GM12891 (cell line): Measurements from ENCODE around the gene MRPL3.

ENCODE experiments used
- DNase-seq: peaks from one replicate; pipeline ENCODE4 v3.0.0; 2011; ENCODE audit warnings: low spot score; ENCODE audit not compliant: insufficient read length
- FAIRE-seq: peaks from 2 replicates; lab custom pipeline; 2011; peaks lifted over from hg19 to GRCh38; lab: Jason Lieb, UNC
- PAX5 ChIP-seq: IDR thresholded peaks from 2 replicates; pipeline ENCODE4 v1.6.1; 2011; ENCODE audit warnings: low read length, moderate library complexity, mild to moderate bottlenecking; ENCODE audit not compliant: insufficient read depth, severe bottlenecking
- POLR2A ChIP-seq: IDR thresholded peaks from 2 replicates; pipeline ENCODE4 v1.6.1; 2011; ENCODE audit warnings: low read depth, low read length, control low read depth
- POLR2AphosphoS5 ChIP-seq: IDR thresholded peaks from 2 replicates; pipeline ENCODE4 v1.6.1; 2011; ENCODE audit warnings: low read depth, low read length, control low read depth
- POU2F2 ChIP-seq: IDR thresholded peaks from 2 replicates; pipeline ENCODE4 v1.6.1; 2011; ENCODE audit warnings: low read depth, mild to moderate bottlenecking, control low read depth, low read length, moderate library complexity
- SPI1 ChIP-seq: IDR thresholded peaks from 2 replicates; pipeline ENCODE4 v1.6.1; 2011; ENCODE audit warnings: low read depth, low read length, control low read depth
- TAF1 ChIP-seq: IDR thresholded peaks from 2 replicates; pipeline ENCODE4 v1.6.1; 2011; ENCODE audit warnings: low read depth, low read length, control low read depth

The MRPL3 gene

GRCh38 chr3:131474115-131474514, 28.7 kb downstream of the MRPL3 start:
- no peak for FAIRE-seq

GRCh38 chr3:131470377-131470776, 32.4 kb downstream of the MRPL3 start:
- TF ChIP-seq POLR2A (no peak), PAX5 (no peak), POLR2AphosphoS5 (no peak), SPI1 (no peak), POU2F2 (no peak), TAF1 (no peak)
- no peak for DNase-seq
- FAIRE-seq, result peak; percentile 23

More at GRCh38 chr3:131474115-131474514, 28.7 kb downstream of the MRPL3 start:
- DNase-seq, result no peak
- TF ChIP-seq POLR2AphosphoS5 (no peak), SPI1 (no peak), POLR2A (no peak), PAX5 (no peak), POU2F2 (no peak), TAF1 (no peak)

- no peak for DNase-seq
- TF ChIP-seq PAX5, result no peak
- no peak for TF ChIP-seq POLR2A
- TF ChIP-seq POLR2AphosphoS5, result no peak
- no peak for TF ChIP-seq TAF1
- no peak for TF ChIP-seq POU2F2
- no peak for TF ChIP-seq SPI1
- FAIRE-seq, result peak; percentile 69
Measured at GRCh38 chr3:131458653-131459052, 44.1 kb downstream of the MRPL3 start.

DNA sequence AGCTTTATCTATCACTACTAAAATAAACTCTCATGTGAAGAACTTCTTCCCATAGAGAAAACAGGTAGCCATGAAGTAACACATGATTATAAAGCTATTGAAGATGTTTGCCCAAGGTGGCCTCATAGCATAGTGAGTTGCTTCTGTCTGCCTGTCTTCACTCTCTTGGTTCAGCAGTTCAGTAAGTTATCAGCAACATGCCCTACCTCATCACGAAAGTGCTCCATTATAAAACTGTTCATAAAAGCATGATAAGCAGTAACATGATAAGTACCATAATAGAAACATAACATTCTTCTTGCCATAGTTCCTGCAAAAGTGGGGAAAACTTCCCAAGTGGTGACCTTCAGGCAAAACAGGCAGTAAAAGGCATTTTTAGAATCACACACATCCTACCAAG, 45.6 kb downstream of the MRPL3 start:
- DNase-seq (no peak), FAIRE-seq (no peak)
- TF ChIP-seq TAF1 (no peak), PAX5 (no peak), POU2F2 (no peak)

GRCh38 chr3:131454501-131454900, 48.3 kb downstream of the MRPL3 start:
- DNase-seq (no peak), FAIRE-seq (no peak)
- TF ChIP-seq POU2F2 (no peak), POLR2A (no peak), TAF1 (no peak), PAX5 (no peak), POLR2AphosphoS5 (no peak), SPI1 (no peak)

DNA sequence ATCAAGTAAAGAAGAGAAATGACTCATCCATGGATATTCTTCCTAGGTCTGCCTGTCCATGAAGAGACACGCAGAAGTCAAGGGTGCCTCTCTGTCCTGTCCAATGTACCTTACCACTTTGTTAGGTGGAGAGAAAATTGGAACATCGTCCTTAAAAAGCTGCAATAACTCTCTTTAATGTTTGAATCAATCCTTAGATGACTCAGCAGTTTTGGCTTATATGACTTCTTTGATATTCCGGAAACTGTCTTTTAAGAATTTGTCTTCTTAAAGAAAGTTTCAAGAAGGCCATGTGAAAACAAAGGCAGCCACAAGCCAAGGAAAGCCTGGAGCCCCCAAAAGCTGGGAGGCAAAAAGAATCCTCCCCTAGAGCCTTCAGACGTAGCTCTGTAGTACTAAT, 49.2 kb downstream of the MRPL3 start:
- no peak for DNase-seq
- TF ChIP-seq PAX5 (no peak), SPI1 (no peak), POU2F2 (no peak), POLR2AphosphoS5 (no peak), TAF1 (no peak), POLR2A (no peak)
- FAIRE-seq, result no peak

DNA sequence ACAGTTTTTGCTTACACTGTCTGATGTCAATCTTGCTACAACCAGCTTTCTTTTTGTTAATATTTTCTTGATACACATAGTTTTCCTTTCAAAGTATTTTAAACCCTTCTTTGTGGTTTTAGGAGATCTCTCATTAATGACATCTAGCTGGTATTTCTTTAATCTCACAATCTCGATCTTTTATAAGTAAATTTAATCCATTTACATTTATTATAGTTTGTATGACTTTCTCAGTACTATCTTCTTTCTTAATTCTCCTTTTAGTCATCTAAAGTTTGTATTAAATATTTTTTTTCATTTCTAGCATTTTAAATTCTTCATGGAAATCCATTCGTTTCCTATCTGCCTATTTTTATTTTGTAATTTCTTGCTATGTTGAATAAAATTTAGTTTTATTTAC, 55.4 kb downstream of the MRPL3 start:
- TF ChIP-seq POU2F2, result no peak
- no peak for FAIRE-seq

DNA sequence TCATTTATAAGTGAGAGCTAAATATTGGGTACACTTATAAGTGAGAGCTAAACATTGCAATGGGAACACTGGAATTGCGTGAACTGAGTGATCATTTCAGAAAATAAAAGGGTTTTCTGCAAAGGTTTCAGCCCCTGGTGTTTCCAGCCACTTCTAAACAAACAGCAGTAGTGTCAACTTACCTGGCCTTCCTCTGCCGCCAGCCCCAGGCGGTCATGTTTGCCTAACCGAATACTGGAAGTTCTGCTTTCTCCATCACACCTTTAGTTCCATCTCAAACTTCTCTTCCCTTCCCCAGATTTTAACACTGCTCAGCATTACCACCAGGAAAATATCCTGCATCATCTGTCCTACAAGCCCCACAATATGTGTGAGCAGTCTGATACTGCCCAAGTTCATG, 58.6 kb downstream of the MRPL3 start:
- FAIRE-seq, result no peak
- TF ChIP-seq SPI1, result no peak
- DNase-seq, result no peak

More for the DNA sequence above, 55.4 kb downstream of the MRPL3 start:
- DNase-seq, result no peak

- FAIRE-seq (no peak), DNase-seq (no peak)
- TF ChIP-seq SPI1 (no peak), POLR2AphosphoS5 (no peak), TAF1 (no peak), POLR2A (no peak), POU2F2 (no peak), PAX5 (no peak)
Measured at GRCh38 chr3:131439084-131439483, 63.7 kb downstream of the MRPL3 start.

GRCh38 chr3:131435000-131435399, 67.8 kb downstream of the MRPL3 start:
- TF ChIP-seq POU2F2 (no peak), TAF1 (no peak), PAX5 (no peak), POLR2A (no peak), SPI1 (no peak), POLR2AphosphoS5 (no peak)
- DNase-seq, result no peak
- FAIRE-seq, result no peak

- TF ChIP-seq POLR2A (no peak), TAF1 (no peak), PAX5 (no peak), POU2F2 (no peak), SPI1 (no peak), POLR2AphosphoS5 (no peak)
- FAIRE-seq, result no peak
Measured at GRCh38 chr3:131432441-131432840, 70.3 kb downstream of the MRPL3 start.

More at GRCh38 chr3:131432441-131432840, 70.3 kb downstream of the MRPL3 start:
- DNase-seq, result no peak
